NCI-H1105 (cell line): ENCODE results near the gene VPS13D.

ENCODE experiments used
- DNase-seq: peaks from one replicate; lab custom pipeline; 2025; lab: John Stamatoyannopoulos, UW

Gene VPS13D

GRCh38 chr1:12472156-12472797, 242.4 kb downstream of the VPS13D start:
- no peak for DNase-seq

- no peak for DNase-seq
Observed at GRCh38 chr1:12472798-12473551, 243.1 kb downstream of the VPS13D start.

- DNase-seq: no peak
Observed at GRCh38 chr1:12473596-12474362, 243.9 kb downstream of the VPS13D start.

GRCh38 chr1:12475101-12475500, 245.3 kb downstream of the VPS13D start:
- no peak for DNase-seq

- DNase-seq: no peak
Observed at GRCh38 chr1:12475530-12475934, 245.7 kb downstream of the VPS13D start.

- DNase-seq: no peak
Observed at GRCh38 chr1:12475947-12476346, 246.1 kb downstream of the VPS13D start.

- no peak for DNase-seq
Observed at GRCh38 chr1:12477314-12477713, 247.5 kb downstream of the VPS13D start.

- peak; percentile 95 for DNase-seq
Observed at GRCh38 chr1:12477936-12478611, 248.2 kb downstream of the VPS13D start.

GRCh38 chr1:12478612-12478985, 248.8 kb downstream of the VPS13D start:
- DNase-seq: no peak

GRCh38 chr1:12479311-12479710, 249.5 kb downstream of the VPS13D start:
- DNase-seq: no peak

GRCh38 chr1:12480041-12480440, 250.2 kb downstream of the VPS13D start:
- DNase-seq: no peak

GRCh38 chr1:12480748-12481362, 251.0 kb downstream of the VPS13D start:
- no peak for DNase-seq

GRCh38 chr1:12481928-12482327, 252.1 kb downstream of the VPS13D start:
- DNase-seq: no peak

GRCh38 chr1:12482988-12483387, 253.2 kb downstream of the VPS13D start:
- no peak for DNase-seq

GRCh38 chr1:12485231-12486058, 255.6 kb downstream of the VPS13D start:
- DNase-seq: no peak

- no peak for DNase-seq
Observed at GRCh38 chr1:12486059-12486341, 256.2 kb downstream of the VPS13D start.

GRCh38 chr1:12486401-12487005, 256.7 kb downstream of the VPS13D start:
- no peak for DNase-seq

- no peak for DNase-seq
Observed at GRCh38 chr1:12487520-12487919, 257.7 kb downstream of the VPS13D start.

GRCh38 chr1:12488666-12489354, 259.0 kb downstream of the VPS13D start:
- no peak for DNase-seq

- DNase-seq: no peak
Observed at GRCh38 chr1:12490532-12491142, 260.8 kb downstream of the VPS13D start.
